Testis (tissue), 2 donors: ENCODE measurements around the gene GSK3A.

Source experiments
- CTCF ChIP-seq, 3 experiments: fragments of 450-650 bp in 2 of 3; fragments of 200-600 bp in 1 of 3; sonication (generic) in 1 of 3; IDR thresholded peaks; one replicate each; pipeline ENCODE4 v1.5.1; 2016 to 2019; ENCODE audit warnings: antibody characterized with exemption in 3 of 3, mild to moderate bottlenecking in 2 of 3, moderate library complexity in 1 of 3
- POLR2A ChIP-seq: fragments of 450-650 bp; IDR thresholded peaks from one replicate; pipeline ENCODE4 v1.6.1; 2017; ENCODE audit warnings: antibody characterized with exemption, mild to moderate bottlenecking, moderate library complexity

- TF ChIP-seq CTCF (IDR thresholded peaks at IDR 0.05) (no peak), POLR2A (no peak)
These were observed 8.5 kb upstream of the GSK3A start for GRCh38 chr19:42250666-42251531.
